ENCODE measurements around the gene ARHGAP15. TPM values are rescaled to one million over a fixed set of nuclear protein-coding genes. Genes with fewer than 3 reads are reported as not detected.

The ARHGAP15 gene
- total RNA-seq, 1 donor from 2014 or later, result not detected

DNA sequence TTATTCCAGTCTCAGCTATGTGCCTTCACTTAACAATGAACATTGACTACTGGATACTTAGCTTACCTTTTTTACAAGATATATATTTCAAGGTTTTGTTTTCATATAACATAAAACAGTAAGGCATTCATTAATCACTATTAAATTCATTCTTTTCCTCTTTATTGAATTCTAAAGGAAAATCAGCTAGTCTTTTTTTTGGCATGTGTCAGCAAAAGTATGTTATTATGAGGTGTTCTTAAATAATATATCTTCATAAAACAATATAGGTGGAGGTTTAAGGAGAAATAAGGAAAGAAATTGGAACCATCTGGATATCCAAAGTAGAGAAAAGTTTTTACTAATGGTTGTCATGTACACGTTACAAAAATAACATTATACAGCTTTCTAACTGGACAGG is 472.6 kb downstream of the ARHGAP15 start:
- Mint-ChIP-seq H3K4me3 (ENCODE audit: unreplicated experiment) (no peak overlapping the region), H3K27me3 (ENCODE audit: low read depth, unreplicated experiment) (no peaks in the 10 kb centered on the region), H3K4me1 (ENCODE audit: low read depth, unreplicated experiment) (no peaks in the 10 kb centered on the region), H3K9me3 (ENCODE audit: unreplicated experiment) (no peaks in the 10 kb centered on the region), H3K27ac (ENCODE audit: unreplicated experiment) (no peak overlapping the region), H3K36me3 (ENCODE audit: low read depth, unreplicated experiment) (no peaks in the 10 kb centered on the region)
- Histone ChIP-seq H3K4me2 (ENCODE audit: low read length) (no peak overlapping the region), H3K9me3 (ENCODE audit: insufficient read depth, low read depth, low read length) (no peaks in the 10 kb centered on the region), H2AFZ (ENCODE audit: low read depth, low read length) (no peak overlapping the region), H4K20me1 (ENCODE audit: insufficient read depth, low read length) (no peaks in the 10 kb centered on the region), H3K4me1 (ENCODE audit: insufficient read depth, low read length) (no peaks in the 10 kb centered on the region), H3K79me2 (ENCODE audit: insufficient read depth, low read length) (no peaks in the 10 kb centered on the region), H3K4me3 (ENCODE audit: insufficient read depth, low read depth, low read length) (no peak overlapping the region), H3K27ac (ENCODE audit: low read depth, low read length) (no peak overlapping the region), H3K36me3 (ENCODE audit: insufficient read depth, low read length) (no peaks in the 10 kb centered on the region), H3K9ac (ENCODE audit: low read length) (no peak overlapping the region), H3K27me3 (ENCODE audit: insufficient read depth, low read length) (no peaks in the 10 kb centered on the region)
- TF ChIP-seq EZH2 (IDR thresholded peaks at IDR 0.05; ENCODE audit: insufficient read depth, low read length) (no peak), CTCF (IDR thresholded peaks at IDR 0.05; ENCODE audit: insufficient read depth, low read depth, low read length) (no peak)
- DNase-seq (ENCODE audit: low read depth) (no peak), FAIRE-seq (no peak)

GRCh38 chr2:143603035-143603655 is 473.9 kb downstream of the ARHGAP15 start:
- Histone ChIP-seq H3K4me1 (ENCODE audit: insufficient read depth, low read length) (no peaks in the 10 kb centered on the region), H3K36me3 (ENCODE audit: insufficient read depth, low read length) (no peaks in the 10 kb centered on the region), H3K9ac (ENCODE audit: low read length) (no peak overlapping the region), H3K79me2 (ENCODE audit: insufficient read depth, low read length) (no peaks in the 10 kb centered on the region), H3K27ac (ENCODE audit: low read depth, low read length) (no peak overlapping the region), H2AFZ (ENCODE audit: low read depth, low read length) (no peak overlapping the region), H3K27me3 (ENCODE audit: insufficient read depth, low read length) (no peaks in the 10 kb centered on the region), H4K20me1 (ENCODE audit: insufficient read depth, low read length) (no peaks in the 10 kb centered on the region), H3K9me3 (ENCODE audit: insufficient read depth, low read depth, low read length) (no peaks in the 10 kb centered on the region), H3K4me3 (ENCODE audit: insufficient read depth, low read depth, low read length) (no peak overlapping the region), H3K4me2 (ENCODE audit: low read length) (no peak overlapping the region)
- no peak overlapping the region for H3K27ac Mint-ChIP-seq (ENCODE audit: unreplicated experiment)
- H3K27me3 Mint-ChIP-seq (ENCODE audit: low read depth, unreplicated experiment), result no peaks in the 10 kb centered on the region
- DNase-seq (ENCODE audit: low read depth), result no peak
- no peaks in the 10 kb centered on the region for H3K36me3 Mint-ChIP-seq (ENCODE audit: low read depth, unreplicated experiment)
- FAIRE-seq, result no peak
- no peak overlapping the region for H3K4me3 Mint-ChIP-seq (ENCODE audit: unreplicated experiment)
- H3K9me3 Mint-ChIP-seq (ENCODE audit: unreplicated experiment), result no peaks in the 10 kb centered on the region
- TF ChIP-seq EZH2 (IDR thresholded peaks at IDR 0.05; ENCODE audit: insufficient read depth, low read length) (no peak), CTCF (IDR thresholded peaks at IDR 0.05; ENCODE audit: insufficient read depth, low read depth, low read length) (no peak)
- H3K4me1 Mint-ChIP-seq (ENCODE audit: low read depth, unreplicated experiment), result peaks cover 11% of the 10 kb centered on the region

- no peak overlapping the region for H3K4me2 ChIP-seq (ENCODE audit: low read length)
- no peak overlapping the region for H3K4me3 ChIP-seq (ENCODE audit: insufficient read depth, low read depth, low read length)
- no peak for DNase-seq (ENCODE audit: low read depth)
- Mint-ChIP-seq H3K27me3 (ENCODE audit: low read depth, unreplicated experiment) (no peaks in the 10 kb centered on the region), H3K9me3 (ENCODE audit: unreplicated experiment) (no peaks in the 10 kb centered on the region), H3K4me3 (ENCODE audit: unreplicated experiment) (no peak overlapping the region), H3K4me1 (ENCODE audit: low read depth, unreplicated experiment) (peaks cover 12% of the 10 kb centered on the region), H3K36me3 (ENCODE audit: low read depth, unreplicated experiment) (no peaks in the 10 kb centered on the region), H3K27ac (ENCODE audit: unreplicated experiment) (no peak overlapping the region)
- H3K27me3 ChIP-seq (ENCODE audit: insufficient read depth, low read length), result no peaks in the 10 kb centered on the region
- H2AFZ ChIP-seq (ENCODE audit: low read depth, low read length), result no peak overlapping the region
- TF ChIP-seq EZH2 (IDR thresholded peaks at IDR 0.05; ENCODE audit: insufficient read depth, low read length) (no peak), CTCF (IDR thresholded peaks at IDR 0.05; ENCODE audit: insufficient read depth, low read depth, low read length) (no peak)
- H3K9ac ChIP-seq (ENCODE audit: low read length), result no peak overlapping the region
- no peaks in the 10 kb centered on the region for H4K20me1 ChIP-seq (ENCODE audit: insufficient read depth, low read length)
- FAIRE-seq, result no peak
- no peaks in the 10 kb centered on the region for H3K4me1 ChIP-seq (ENCODE audit: insufficient read depth, low read length)
- H3K27ac ChIP-seq (ENCODE audit: low read depth, low read length), result no peak overlapping the region
- H3K9me3 ChIP-seq (ENCODE audit: insufficient read depth, low read depth, low read length), result no peaks in the 10 kb centered on the region
- H3K79me2 ChIP-seq (ENCODE audit: insufficient read depth, low read length), result no peaks in the 10 kb centered on the region
- no peaks in the 10 kb centered on the region for H3K36me3 ChIP-seq (ENCODE audit: insufficient read depth, low read length)
Observed at GRCh38 chr2:143603846-143604565, 474.8 kb downstream of the ARHGAP15 start.
